ENCODE measurements around the gene EGFLAM. TPM values are rescaled to one million over a fixed set of nuclear protein-coding genes. Genes with fewer than 3 reads are reported as not detected.
A peak's percentile ranks its signal among the peaks of the same experiment; 100 is the strongest.

Gene EGFLAM
- total and polyA plus RNA-seq, 9 of the 15 experiments (the other 6 are each of a cell fraction or from before 2014, with no cell fraction given), result 0.09 to 2.5 (median 1.0) TPM

DNA sequence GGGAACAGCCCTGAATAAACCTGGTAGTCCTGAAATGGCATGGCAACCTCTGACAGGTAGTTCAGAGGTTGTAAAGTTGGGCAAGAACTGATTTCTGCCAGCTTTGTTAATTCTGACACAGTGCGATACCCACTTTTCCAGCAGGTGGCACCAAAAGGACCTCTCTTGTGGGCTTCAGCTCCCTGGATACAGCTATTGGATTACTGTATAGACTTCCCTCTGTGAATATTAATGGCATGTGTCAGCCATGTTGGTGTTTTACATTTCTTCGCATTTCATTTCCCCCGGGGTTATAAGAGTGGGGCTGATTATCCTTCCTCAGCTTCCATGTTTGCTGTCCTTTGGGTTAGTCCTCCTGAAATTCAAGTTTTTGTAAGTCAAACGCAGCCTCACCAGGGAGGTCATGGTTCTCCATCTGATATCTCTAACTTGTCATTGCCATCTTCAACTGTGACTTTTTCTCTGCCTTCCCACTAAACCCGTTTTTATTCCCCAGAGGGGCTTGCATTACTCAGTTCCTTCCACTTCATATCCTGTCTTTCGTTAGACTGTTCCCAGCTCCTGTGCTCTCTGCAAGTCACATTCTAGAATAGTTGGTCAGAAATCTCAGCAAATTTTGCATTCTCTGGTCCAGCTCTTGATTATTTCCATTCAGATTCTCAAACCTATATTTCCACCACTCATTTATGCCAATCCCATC lies 162.5 kb downstream of the EGFLAM start (continued):
- TF ChIP-seq, protein P1, sequence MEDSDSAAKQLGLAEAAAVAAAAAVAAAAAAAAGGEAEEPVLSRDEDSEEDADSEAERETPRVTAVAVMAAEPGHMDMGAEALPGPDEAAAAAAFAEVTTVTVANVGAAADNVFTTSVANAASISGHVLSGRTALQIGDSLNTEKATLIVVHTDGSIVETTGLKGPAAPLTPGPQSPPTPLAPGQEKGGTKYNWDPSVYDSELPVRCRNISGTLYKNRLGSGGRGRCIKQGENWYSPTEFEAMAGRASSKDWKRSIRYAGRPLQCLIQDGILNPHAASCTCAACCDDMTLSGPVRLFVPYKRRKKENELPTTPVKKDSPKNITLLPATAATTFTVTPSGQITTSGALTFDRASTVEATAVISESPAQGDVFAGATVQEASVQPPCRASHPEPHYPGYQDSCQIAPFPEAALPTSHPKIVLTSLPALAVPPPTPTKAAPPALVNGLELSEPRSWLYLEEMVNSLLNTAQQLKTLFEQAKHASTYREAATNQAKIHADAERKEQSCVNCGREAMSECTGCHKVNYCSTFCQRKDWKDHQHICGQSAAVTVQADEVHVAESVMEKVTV (CRISPR knock-in tag; IDR thresholded peaks at IDR 0.05), result peak; percentile 46; the same call in 1 of the 2 replicates
- TF ChIP-seq LCOR (CRISPR knock-in tag; IDR thresholded peaks at IDR 0.05) (no peak), SMC3 (conservative IDR thresholded peaks at IDR 0.05; ENCODE audit: insufficient read depth, low read depth, low read length) (peak; percentile 37)

DNA sequence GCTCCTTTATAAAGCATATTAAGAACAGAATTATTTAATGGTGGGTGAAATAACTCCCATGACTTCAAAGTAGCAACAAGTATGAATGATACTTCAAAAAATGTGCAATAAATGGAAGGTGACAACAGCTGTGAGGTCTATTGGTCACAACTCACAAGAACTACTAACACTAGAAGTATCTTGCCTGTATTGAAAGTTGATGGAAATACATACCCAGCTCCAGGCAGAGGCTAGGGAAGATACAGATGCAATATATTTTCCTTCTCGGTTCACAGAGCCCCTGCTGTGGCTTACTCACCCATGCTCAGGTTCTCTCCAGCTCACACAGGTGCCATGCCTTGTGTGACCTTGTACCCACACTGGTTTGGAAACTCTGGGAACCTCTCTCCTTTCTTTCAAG lies 164.3 kb downstream of the EGFLAM start:
- no peak for ATAC-seq
- intact Hi-C loops (cut with micrococcal nuclease), result loop anchor here (5.0 kb wide), 1 partner anchor 385 kb away; no protein-coding TSS in a partner anchor
- Histone ChIP-seq H3K9me1 (ENCODE audit: control insufficient read depth, insufficient read depth, low read length) (no peaks in the 10 kb centered on the region), H2AFZ (ENCODE audit: low read depth, low read length) (no peak overlapping the region), H3K4me1 (replicated peaks in 1 of 2; ENCODE audit: control insufficient read depth in 2 of 2, insufficient read depth in 2 of 2, low read length in 2 of 2) (no peaks in the 10 kb centered on the region; a peak in 1 of 5 replicates), H3K9ac (ENCODE audit: insufficient read depth in 1 of 2, low read depth in 2 of 2, low read length in 2 of 2) (no peak overlapping the region), H3K79me2 (ENCODE audit: control insufficient read depth, insufficient read depth, low read length) (no peaks in the 10 kb centered on the region), H3K4me3 (no peak overlapping the region), H3K27ac (ENCODE audit: extremely low read depth, low read depth, low read length) (no peak overlapping the region), H3K27me3 (ENCODE audit: control insufficient read depth in 2 of 2, insufficient read depth in 2 of 2, low read length in 2 of 2) (peaks cover 0 to 15% of the 10 kb centered on the region in 2 experiments; a peak in 2 of 5 replicates), H3K9me3 (replicated peaks; ENCODE audit: control insufficient read depth, insufficient read depth, low read depth, low read length) (no peaks in the 10 kb centered on the region), H3K36me3 (ENCODE audit: control insufficient read depth, insufficient read depth, low read length) (no peaks in the 10 kb centered on the region), H4K20me1 (replicated peaks; ENCODE audit: control insufficient read depth, insufficient read depth, low read length) (no peaks in the 10 kb centered on the region), H3K4me2 (ENCODE audit: insufficient read depth, low read length) (no peak overlapping the region)
- DNase-seq (ENCODE audit: extremely low read depth in 1 of 4, low spot score in 3 of 4), result no peak
- POLR2A ChIA-PET, result interaction anchor here (0.6 kb wide), 2 partner anchors 203 to 324 kb away, joined by 3 read pairs; no protein-coding TSS in a partner anchor
- FAIRE-seq, result no peak
- no peak for TF ChIP-seq FOXK1 (CRISPR knock-in tag; IDR thresholded peaks at IDR 0.05; ENCODE audit: borderline replicate concordance)
- no peak for TF ChIP-seq BRD9 (IDR thresholded peaks at IDR 0.05; ENCODE audit: low read depth, partially characterized antibody)
- TF ChIP-seq, protein P2, sequence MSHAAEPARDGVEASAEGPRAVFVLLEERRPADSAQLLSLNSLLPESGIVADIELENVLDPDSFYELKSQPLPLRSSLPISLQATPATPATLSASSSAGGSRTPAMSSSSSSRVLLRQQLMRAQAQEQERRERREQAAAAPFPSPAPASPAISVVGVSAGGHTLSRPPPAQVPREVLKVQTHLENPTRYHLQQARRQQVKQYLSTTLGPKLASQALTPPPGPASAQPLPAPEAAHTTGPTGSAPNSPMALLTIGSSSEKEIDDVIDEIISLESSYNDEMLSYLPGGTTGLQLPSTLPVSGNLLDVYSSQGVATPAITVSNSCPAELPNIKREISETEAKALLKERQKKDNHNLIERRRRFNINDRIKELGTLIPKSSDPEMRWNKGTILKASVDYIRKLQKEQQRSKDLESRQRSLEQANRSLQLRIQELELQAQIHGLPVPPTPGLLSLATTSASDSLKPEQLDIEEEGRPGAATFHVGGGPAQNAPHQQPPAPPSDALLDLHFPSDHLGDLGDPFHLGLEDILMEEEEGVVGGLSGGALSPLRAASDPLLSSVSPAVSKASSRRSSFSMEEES (CRISPR knock-in tag; IDR thresholded peaks at IDR 0.05), result no peak
- TF ChIP-seq ZBTB7A (IDR thresholded peaks at IDR 0.05; ENCODE audit: borderline replicate concordance, control insufficient read depth, low read depth, low read length), result no peak
- TF ChIP-seq PPARD (CRISPR knock-in tag; IDR thresholded peaks at IDR 0.05), result no peak
- TF ChIP-seq HDAC3 (IDR thresholded peaks at IDR 0.05; ENCODE audit: borderline replicate concordance, partially characterized antibody), result no peak
- no peak for TF ChIP-seq GATAD2B (IDR thresholded peaks at IDR 0.05; ENCODE audit: borderline replicate concordance)
- no TSS peak for BruUV-seq (replicated peaks)
- CTCF ChIA-PET (ENCODE audit: low intra/inter-chr PET ratio), result no interaction called here
- in situ Hi-C loops (cut with MboI), result no loop called here
- 0% methylated on average over 1 of the region's 1 CpG for WGBS (ENCODE audit: insufficient coverage, low coverage, missing lambda C conversion rate)

Measured in K562 (cell line).